Osteoblast (primary cell): ENCODE measurements around the gene SMYD2. TPM values are rescaled to one million over a fixed set of nuclear protein-coding genes. Genes with fewer than 3 reads are reported as not detected.

Experiments used
- DNase-seq: peaks from one replicate; pipeline ENCODE4 v3.0.0; 2011; ENCODE audit warnings: low spot score, mixed read lengths; ENCODE audit not compliant: insufficient read length; ENCODE audit errors: missing footprints
- H2AFZ ChIP-seq: 2 replicates; pipeline ENCODE4 v1.6.0; 2011; ENCODE audit warnings: mild to moderate bottlenecking, low read length
- H3K27ac ChIP-seq: 2 replicates; pipeline ENCODE4 v1.5.1; 2011; ENCODE audit warnings: mild to moderate bottlenecking, low read depth, low read length, moderate library complexity
- H3K27me3 ChIP-seq: 2 replicates; pipeline ENCODE4 v1.6.0; 2012; ENCODE audit warnings: mild to moderate bottlenecking, control low read depth, inconsistent platforms, low read length, moderate library complexity; ENCODE audit not compliant: insufficient read depth
- H3K36me3 ChIP-seq: 2 replicates; pipeline ENCODE4 v1.5.1; 2011; ENCODE audit warnings: mild to moderate bottlenecking, low read length, control low read depth, moderate library complexity; ENCODE audit not compliant: insufficient read depth
- H3K4me1 ChIP-seq: 2 replicates; pipeline ENCODE4 v1.5.1; 2011; ENCODE audit warnings: mild to moderate bottlenecking, low read length, control low read depth, moderate library complexity; ENCODE audit not compliant: insufficient read depth
- H3K4me2 ChIP-seq: 2 replicates; pipeline ENCODE4 v1.6.0; 2011; ENCODE audit warnings: mild to moderate bottlenecking, low read length; ENCODE audit not compliant: insufficient read depth
- H3K4me3 ChIP-seq: fragments of 200-600 bp; sonication (generic); 3 replicates; pipeline ENCODE4 v1.5.1; 2012; ENCODE audit warnings: mild to moderate bottlenecking, low read length, inconsistent platforms; ENCODE audit not compliant: insufficient read depth
- H3K79me2 ChIP-seq: 2 replicates; pipeline ENCODE4 v1.6.0; 2012; ENCODE audit warnings: mild to moderate bottlenecking, low read length, control low read depth, inconsistent platforms; ENCODE audit not compliant: insufficient read depth
- H3K9me3 ChIP-seq: 2 replicates; pipeline ENCODE4 v1.5.1; 2011; ENCODE audit warnings: low read depth, low read length, control low read depth
- H4K20me1 ChIP-seq: 2 replicates; pipeline ENCODE4 v1.6.0; 2012; ENCODE audit warnings: mild to moderate bottlenecking, low read length, control low read depth; ENCODE audit not compliant: insufficient read depth
- total RNA-seq: library from RNA; depleted of rRNA; stranded (reverse); fragments of >200 nt; gene quantifications from 2 replicates; pipeline ENCODE4 v1.2.3, GENCODE V29; 2012
- TF ChIP-seq, protein P1 (sequence below): IDR thresholded peaks from 2 replicates; pipeline ENCODE4 v1.5.1; 2011; ENCODE audit warnings: mild to moderate bottlenecking, low read depth, low read length, moderate library complexity; ENCODE audit errors: extremely low read depth

Gene SMYD2
- total RNA-seq, 1 donor = 39.4 TPM

DNA sequence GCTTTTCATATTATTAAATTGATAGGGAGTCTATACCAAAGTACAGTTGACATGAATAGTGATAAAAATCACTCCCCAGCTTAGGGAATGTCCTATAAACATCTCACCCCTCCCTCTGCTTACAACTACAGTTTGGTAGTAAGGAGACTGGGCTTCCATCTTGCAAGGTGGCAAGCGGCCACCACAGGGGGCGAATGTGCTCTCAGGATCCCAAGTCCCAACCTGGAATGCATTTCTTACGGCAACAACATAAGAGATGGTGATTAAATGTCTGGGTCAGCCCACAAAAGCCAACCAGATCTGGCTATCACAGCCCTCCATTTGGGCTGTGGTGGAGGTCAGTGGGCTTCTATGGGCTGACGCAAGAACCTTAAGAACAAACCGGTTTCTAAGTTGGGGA lies 68.0 kb downstream of the SMYD2 start:
- TF ChIP-seq, protein P1, sequence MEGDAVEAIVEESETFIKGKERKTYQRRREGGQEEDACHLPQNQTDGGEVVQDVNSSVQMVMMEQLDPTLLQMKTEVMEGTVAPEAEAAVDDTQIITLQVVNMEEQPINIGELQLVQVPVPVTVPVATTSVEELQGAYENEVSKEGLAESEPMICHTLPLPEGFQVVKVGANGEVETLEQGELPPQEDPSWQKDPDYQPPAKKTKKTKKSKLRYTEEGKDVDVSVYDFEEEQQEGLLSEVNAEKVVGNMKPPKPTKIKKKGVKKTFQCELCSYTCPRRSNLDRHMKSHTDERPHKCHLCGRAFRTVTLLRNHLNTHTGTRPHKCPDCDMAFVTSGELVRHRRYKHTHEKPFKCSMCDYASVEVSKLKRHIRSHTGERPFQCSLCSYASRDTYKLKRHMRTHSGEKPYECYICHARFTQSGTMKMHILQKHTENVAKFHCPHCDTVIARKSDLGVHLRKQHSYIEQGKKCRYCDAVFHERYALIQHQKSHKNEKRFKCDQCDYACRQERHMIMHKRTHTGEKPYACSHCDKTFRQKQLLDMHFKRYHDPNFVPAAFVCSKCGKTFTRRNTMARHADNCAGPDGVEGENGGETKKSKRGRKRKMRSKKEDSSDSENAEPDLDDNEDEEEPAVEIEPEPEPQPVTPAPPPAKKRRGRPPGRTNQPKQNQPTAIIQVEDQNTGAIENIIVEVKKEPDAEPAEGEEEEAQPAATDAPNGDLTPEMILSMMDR = no peak
- Histone ChIP-seq H3K27ac (no peak overlapping the region), H4K20me1 (peaks cover 8% of the 10 kb centered on the region), H3K9me3 (no peaks in the 10 kb centered on the region), H2AFZ (no peak overlapping the region), H3K4me1 (peaks cover 21% of the 10 kb centered on the region), H3K36me3 (peaks cover 79% of the 10 kb centered on the region), H3K4me3 (no peak overlapping the region), H3K27me3 (no peaks in the 10 kb centered on the region), H3K79me2 (peaks cover 7% of the 10 kb centered on the region), H3K4me2 (no peak overlapping the region)
- DNase-seq = no peak

DNA sequence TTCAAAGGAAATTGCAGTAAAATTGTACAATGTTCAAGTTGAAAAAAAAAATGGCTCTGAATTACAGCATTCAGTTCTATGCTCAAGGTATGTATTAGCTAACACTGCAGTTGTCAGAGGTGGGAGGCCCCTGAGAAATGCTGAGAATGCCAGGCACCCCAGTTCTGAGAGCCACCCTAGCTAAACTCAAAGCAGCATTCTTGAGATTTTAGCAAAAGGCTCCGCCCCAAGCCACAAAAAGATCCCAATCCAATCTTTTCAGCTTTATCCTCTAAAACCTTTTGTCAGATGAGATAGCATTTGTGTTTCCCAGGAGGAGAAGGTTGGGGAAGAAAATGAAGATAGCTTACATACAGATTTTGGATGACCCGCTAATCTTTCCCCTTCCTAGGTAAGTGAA lies 68.8 kb downstream of the SMYD2 start:
- H2AFZ ChIP-seq = no peak overlapping the region
- TF ChIP-seq, protein P1 = no peak
- peaks cover 10% of the 10 kb centered on the region for H3K79me2 ChIP-seq
- H3K27me3 ChIP-seq = no peaks in the 10 kb centered on the region
- no peak overlapping the region for H3K27ac ChIP-seq
- peaks cover 21% of the 10 kb centered on the region for H3K4me1 ChIP-seq
- peaks cover 80% of the 10 kb centered on the region for H3K36me3 ChIP-seq
- H3K9me3 ChIP-seq = no peaks in the 10 kb centered on the region
- no peak for DNase-seq
- H4K20me1 ChIP-seq = peaks cover 8% of the 10 kb centered on the region
- no peak overlapping the region for H3K4me3 ChIP-seq
- no peak overlapping the region for H3K4me2 ChIP-seq

DNA sequence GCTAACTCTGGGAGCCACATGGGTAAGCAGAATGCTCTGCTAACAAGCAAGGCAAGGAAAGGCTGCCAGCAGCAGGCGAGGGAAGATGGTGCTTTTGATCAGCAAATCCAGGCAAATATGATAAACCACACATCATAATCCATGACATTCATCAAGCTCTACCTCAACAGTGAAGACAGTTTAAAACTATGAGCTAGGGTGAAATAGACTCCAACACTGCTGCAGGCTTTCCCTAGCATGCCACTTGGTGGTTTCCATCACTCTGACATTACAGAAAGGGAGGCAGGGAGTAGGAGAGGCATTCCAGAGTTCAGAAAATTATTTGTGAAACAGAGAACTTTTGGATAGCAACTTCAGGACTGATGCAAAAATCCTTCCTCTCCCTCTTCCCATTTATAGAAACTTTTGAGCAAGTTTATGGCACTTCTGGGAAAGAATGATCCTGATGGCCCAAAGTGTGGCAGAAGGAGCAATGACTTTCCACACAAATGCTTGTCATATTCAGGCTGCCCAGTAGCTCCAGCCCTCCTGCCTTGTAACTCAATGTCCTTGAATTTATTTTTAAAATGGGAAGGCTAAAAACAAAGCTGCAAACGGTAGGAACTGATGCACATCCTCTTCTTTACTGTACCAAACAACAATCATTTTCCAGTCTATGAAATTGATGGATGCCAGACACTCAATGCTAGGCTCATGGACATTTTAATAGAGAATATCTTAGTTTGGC lies 70.8 kb downstream of the SMYD2 start:
- Histone ChIP-seq H3K36me3 (peaks cover 89% of the 10 kb centered on the region), H3K9me3 (no peaks in the 10 kb centered on the region), H4K20me1 (peaks cover 8% of the 10 kb centered on the region), H3K4me3 (no peak overlapping the region), H3K79me2 (peaks cover 10% of the 10 kb centered on the region), H2AFZ (no peak overlapping the region), H3K4me1 (peaks cover 21% of the 10 kb centered on the region), H3K27ac (no peak overlapping the region), H3K4me2 (no peak overlapping the region), H3K27me3 (no peaks in the 10 kb centered on the region)
- TF ChIP-seq, protein P1 = no peak
- DNase-seq = no peak

DNA sequence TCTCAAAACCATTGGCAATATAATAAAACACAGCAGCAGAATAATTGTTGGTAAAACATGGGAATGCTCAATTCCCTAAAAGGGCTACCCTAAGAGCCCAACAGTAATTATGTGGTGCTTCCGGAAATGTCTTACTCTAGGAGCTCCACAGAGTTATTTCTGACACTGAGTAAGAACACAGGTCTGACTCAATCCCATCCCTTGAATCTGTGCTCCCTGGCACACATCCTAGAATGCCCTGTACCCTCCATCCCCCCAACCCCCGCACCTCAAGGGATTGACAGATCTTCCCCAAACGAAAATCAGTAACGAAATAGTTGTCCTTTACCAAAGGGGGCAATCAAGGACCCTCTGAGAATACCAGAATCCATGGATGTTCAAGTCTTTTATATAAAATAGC lies 71.9 kb downstream of the SMYD2 start:
- TF ChIP-seq, protein P1 = no peak
- Histone ChIP-seq H4K20me1 (peaks cover 8% of the 10 kb centered on the region), H2AFZ (no peak overlapping the region), H3K27me3 (no peaks in the 10 kb centered on the region), H3K9me3 (no peaks in the 10 kb centered on the region), H3K4me3 (no peak overlapping the region), H3K79me2 (peaks cover 11% of the 10 kb centered on the region), H3K36me3 (peaks cover 90% of the 10 kb centered on the region), H3K27ac (no peak overlapping the region), H3K4me1 (peaks cover 21% of the 10 kb centered on the region), H3K4me2 (no peak overlapping the region)
- no peak for DNase-seq
